Measurements from ENCODE around the gene CALHM6. TPM values are rescaled to one million over a fixed set of nuclear protein-coding genes. Genes with fewer than 3 reads are reported as not detected.
"Not testable (repeated sequence)": the region's sequence is repeated elsewhere in the genome, so short reads cannot be mapped to it uniquely, and the experiment has no call there.

CALHM6 gene
- total RNA-seq, 1 donor from 2014 or later: 3.6 TPM

GRCh38 chr6:116483616-116484015 lies 22.4 kb downstream of the CALHM6 start:
- no peak for DNase-seq (ENCODE audit: low spot score)
- H3K27ac Mint-ChIP-seq (ENCODE audit: unreplicated experiment): no peak overlapping the region
- H3K27me3 Mint-ChIP-seq (ENCODE audit: low read depth): no peaks in the 10 kb centered on the region
- peaks cover 5% of the 10 kb centered on the region for H3K4me1 Mint-ChIP-seq (ENCODE audit: low read depth)
- H3K36me3 Mint-ChIP-seq (ENCODE audit: low read depth): no peaks in the 10 kb centered on the region
- TF ChIP-seq CTCF (IDR thresholded peaks at IDR 0.05): no peak
- peaks cover 5% of the 10 kb centered on the region for H3K9me3 Mint-ChIP-seq (ENCODE audit: low read depth)
- H3K4me3 Mint-ChIP-seq (ENCODE audit: unreplicated experiment): no peak overlapping the region

GRCh38 chr6:116485559-116486184 lies 24.5 kb downstream of the CALHM6 start:
- no peak for DNase-seq (ENCODE audit: low spot score)
- H3K27me3 Mint-ChIP-seq (ENCODE audit: low read depth): no peaks in the 10 kb centered on the region
- H3K36me3 Mint-ChIP-seq (ENCODE audit: low read depth): peaks cover 9% of the 10 kb centered on the region
- H3K4me3 Mint-ChIP-seq (ENCODE audit: unreplicated experiment): no peak overlapping the region
- peaks cover 5% of the 10 kb centered on the region for H3K4me1 Mint-ChIP-seq (ENCODE audit: low read depth)
- H3K9me3 Mint-ChIP-seq (ENCODE audit: low read depth): peaks cover 15% of the 10 kb centered on the region
- no peak overlapping the region for H3K27ac Mint-ChIP-seq (ENCODE audit: unreplicated experiment)
- no peak for TF ChIP-seq CTCF (IDR thresholded peaks at IDR 0.05)

GRCh38 chr6:116491610-116492330 lies 30.6 kb downstream of the CALHM6 start:
- H3K4me3 Mint-ChIP-seq (ENCODE audit: unreplicated experiment): no peak overlapping the region
- H3K9me3 Mint-ChIP-seq (ENCODE audit: low read depth): peaks cover 26% of the 10 kb centered on the region
- DNase-seq (ENCODE audit: low spot score): no peak
- no peak for TF ChIP-seq CTCF (IDR thresholded peaks at IDR 0.05)
- no peak overlapping the region for H3K27ac Mint-ChIP-seq (ENCODE audit: unreplicated experiment)
- no peaks in the 10 kb centered on the region for H3K4me1 Mint-ChIP-seq (ENCODE audit: low read depth)
- peaks cover 11% of the 10 kb centered on the region for H3K36me3 Mint-ChIP-seq (ENCODE audit: low read depth)
- no peaks in the 10 kb centered on the region for H3K27me3 Mint-ChIP-seq (ENCODE audit: low read depth)

- H3K4me3 Mint-ChIP-seq (ENCODE audit: unreplicated experiment): no peak overlapping the region
- no peak for TF ChIP-seq CTCF (IDR thresholded peaks at IDR 0.05)
- H3K4me1 Mint-ChIP-seq (ENCODE audit: low read depth): no peaks in the 10 kb centered on the region
- H3K36me3 Mint-ChIP-seq (ENCODE audit: low read depth): peaks cover 11% of the 10 kb centered on the region
- no peak for DNase-seq (ENCODE audit: low spot score)
- H3K27ac Mint-ChIP-seq (ENCODE audit: unreplicated experiment): no peak overlapping the region
- H3K9me3 Mint-ChIP-seq (ENCODE audit: low read depth): peaks cover 26% of the 10 kb centered on the region
- no peaks in the 10 kb centered on the region for H3K27me3 Mint-ChIP-seq (ENCODE audit: low read depth)
Measured at GRCh38 chr6:116492331-116493067, 31.3 kb downstream of the CALHM6 start.

GRCh38 chr6:116495161-116495560 lies 34.0 kb downstream of the CALHM6 start:
- not testable (repeated sequence) for H3K4me3 Mint-ChIP-seq (ENCODE audit: unreplicated experiment); H3K27me3 Mint-ChIP-seq (ENCODE audit: low read depth); H3K4me1 Mint-ChIP-seq (ENCODE audit: low read depth)

More at GRCh38 chr6:116495161-116495560, 34.0 kb downstream of the CALHM6 start:
- not testable (repeated sequence) for DNase-seq (ENCODE audit: low spot score); H3K27ac Mint-ChIP-seq (ENCODE audit: unreplicated experiment); H3K36me3 Mint-ChIP-seq (ENCODE audit: low read depth)
- peaks cover 16% of the 10 kb centered on the region for H3K9me3 Mint-ChIP-seq (ENCODE audit: low read depth)
